Psoas muscle (tissue), 8 donors: Measurements from ENCODE around the gene PRDM8. TPM values are rescaled to one million over a fixed set of nuclear protein-coding genes. Genes with fewer than 3 reads are reported as not detected.
"Not testable (repeated sequence)": the region's sequence is repeated elsewhere in the genome, so short reads cannot be mapped to it uniquely, and the experiment has no call there.

Experiments
- ATAC-seq, 4 donors: fragments of 200-7000 bp; cut with Tn5 transposase; one replicate each; pipeline ENCODE4 v1.9.1; 2020; ENCODE audit warnings: moderate library complexity in 3 of 4, mild to moderate bottlenecking in 2 of 4
- DNase-seq, 2 donors: peaks; one replicate each; pipeline ENCODE4 v3.0.0-alpha.2; 2020
- H3K27ac ChIP-seq: fragments of 200-600 bp; one replicate; pipeline ENCODE4 v1.8.0; 2022
- H3K27me3 ChIP-seq, 3 donors: fragments of 200-600 bp in 1 of 3; one replicate each; pipeline versions ENCODE4 v1.6.1 to v1.8.0; 2013 to 2022; ENCODE audit warnings: low read length in 2 of 3, mild to moderate bottlenecking in 2 of 3, moderate library complexity in 1 of 3; ENCODE audit not compliant: insufficient read depth in 3 of 3
- H3K36me3 ChIP-seq, 2 donors: fragments of 200-600 bp in 1 of 2; one replicate each; pipeline versions ENCODE4 v1.6.1 to v1.8.0; 2013 to 2022; ENCODE audit warnings: low read depth in 1 of 2, mild to moderate bottlenecking in 1 of 2, moderate library complexity in 1 of 2; ENCODE audit not compliant: insufficient read depth in 1 of 2
- H3K4me1 ChIP-seq: fragments of 200-600 bp; one replicate; pipeline ENCODE4 v1.8.0; 2022
- H3K4me3 ChIP-seq: fragments of 200-600 bp; one replicate; pipeline ENCODE4 v1.8.0; 2022; ENCODE audit warnings: mild to moderate bottlenecking
- H3K9me3 ChIP-seq: fragments of 200-600 bp; one replicate; pipeline ENCODE4 v1.8.0; 2022
- CTCF ChIP-seq: fragments of 200-600 bp; IDR thresholded peaks from one replicate; pipeline ENCODE4 v1.8.0; 2022; ENCODE audit warnings: antibody characterized with exemption
- WGBS, 3 donors: extraction: QIAGEN DNeasy Blood & Tissue Kit; methylation state at CpG; one replicate each; pipeline versions ENCODE4 v1.1.6 to v1.1.7; 2013; 5-methylcytosine and 5-hydroxymethylcytosine counted together
- intact Hi-C, 2 donors: fragments of 100-400 bp; cut with DNase I; formaldehyde crosslinking; loops; one replicate each; pipeline versions ENCODE4 v1.11.0 to v1.14.2; 2022
- polyA plus RNA-seq, 3 donors: library from polyadenylated mRNA; stranded (reverse); fragments of 200-250 nt; gene quantifications; one replicate each; pipeline ENCODE4 v1.2.3, GENCODE V29; 2013
- total RNA-seq, 4 donors: library from RNA; stranded (reverse); fragmentation: NEBNext Ultra II Directional in 2 of 4; extraction: Animal tissue kit (Norgen Biotek cat#: 25700) in 2 of 4; gene quantifications; one replicate each; pipeline versions ENCODE4 v1.2.1 to v1.2.4, GENCODE V29; 2021 to 2023
- donor health status: healthy with polysubstance abuse.
- donor health status: DM: no; HTN: no; CAD: no; lungs with moderate emphysema.
- donor health status: Bipolar disorder and iron deficiency.
- donor health status: healthy.
- donor health status: DM: yes; HTN: yes; CAD: no.
- donor health status: DM: no; HTN: no; CAD: no.
- donor health status: DM: no; HTN: no; CAD: no.
- donor health status: DM: yes; HTN: yes; CAD: no.

The PRDM8 gene
- total and polyA plus RNA-seq, 7 donors = 0.28 to 1.8 (median 0.63) TPM

- Histone ChIP-seq H3K4me3 (no peak overlapping the region), H3K27me3 (peaks cover 0 to 8% (median 2%) of the 10 kb centered on the region in 3 donors), H3K4me1 (no peaks in the 10 kb centered on the region), H3K9me3 (no peaks in the 10 kb centered on the region), H3K36me3 (no peaks in the 10 kb centered on the region), H3K27ac (no peak overlapping the region)
- 47 to 63% (median 59%) methylated on average over 6 of the region's 6 CpGs for WGBS, 3 donors
- no peak for TF ChIP-seq CTCF
- no peak for DNase-seq
- ATAC-seq = no peak
- intact Hi-C loops = no loop called here
Measured at GRCh38 chr4:80243274-80244018, 46.1 kb downstream of the PRDM8 start.

GRCh38 chr4:80247484-80247883 is 50.2 kb downstream of the PRDM8 start:
- H3K27ac ChIP-seq, ATAC-seq, H3K27me3 ChIP-seq, H3K9me3 ChIP-seq, H3K4me1 ChIP-seq, intact Hi-C loops, H3K36me3 ChIP-seq, H3K4me3 ChIP-seq, DNase-seq: not testable (repeated sequence)
- 92 to 100% (median 98%) methylated on average over 1 of the region's 1 CpG for WGBS, 3 donors

GRCh38 chr4:80249144-80249543 is 51.8 kb downstream of the PRDM8 start:
- no peak overlapping the region for H3K27ac ChIP-seq
- no peak for TF ChIP-seq CTCF

GRCh38 chr4:80252427-80252826 is 55.1 kb downstream of the PRDM8 start:
- Histone ChIP-seq H3K36me3 (no peaks in the 10 kb centered on the region), H3K4me1 (no peaks in the 10 kb centered on the region), H3K4me3 (no peak overlapping the region), H3K9me3 (no peaks in the 10 kb centered on the region), H3K27me3 (peaks cover 0 to 12% (median 2%) of the 10 kb centered on the region in 3 donors), H3K27ac (no peak overlapping the region)
- no peak for TF ChIP-seq CTCF
- intact Hi-C loops = no loop called here
- DNase-seq (no peak), ATAC-seq (no peak)

More at GRCh38 chr4:80249144-80249543, 51.8 kb downstream of the PRDM8 start:
- ATAC-seq (no peak), DNase-seq (no peak)
- Histone ChIP-seq H3K4me3 (no peak overlapping the region), H3K9me3 (no peaks in the 10 kb centered on the region), H3K27me3 (peaks cover 0 to 2% (median 1%) of the 10 kb centered on the region in 3 donors), H3K4me1 (no peaks in the 10 kb centered on the region), H3K36me3 (no peaks in the 10 kb centered on the region)
- intact Hi-C loops = no loop called here
- WGBS, 3 donors = 22 to 46% (median 30%) methylated on average over 1 of the region's 1 CpG

GRCh38 chr4:80252953-80253352 is 55.6 kb downstream of the PRDM8 start:
- Histone ChIP-seq H3K36me3 (no peaks in the 10 kb centered on the region), H3K9me3 (no peaks in the 10 kb centered on the region), H3K27ac (no peak overlapping the region), H3K27me3 (peaks cover 0 to 12% (median 2%) of the 10 kb centered on the region in 3 donors), H3K4me1 (no peaks in the 10 kb centered on the region), H3K4me3 (no peak overlapping the region)
- no peak for TF ChIP-seq CTCF
- no peak for DNase-seq
- ATAC-seq = no peak
- intact Hi-C loops = no loop called here
